GM12801 (cell line): ENCODE results near the gene PSMF1.

Experiments
- CTCF ChIP-seq: IDR thresholded peaks from one replicate; pipeline ENCODE4 v1.5.1; 2011; ENCODE audit warnings: control low read depth; ENCODE audit not compliant: insufficient read length; ENCODE audit errors: extremely low read depth

PSMF1 gene

GRCh38 chr20:1086277-1087213, 31.9 kb upstream of the PSMF1 start:
- no peak for TF ChIP-seq CTCF

GRCh38 chr20:1087311-1087905, 31.0 kb upstream of the PSMF1 start:
- TF ChIP-seq CTCF, result no peak

GRCh38 chr20:1094751-1095150, 23.7 kb upstream of the PSMF1 start:
- no peak for TF ChIP-seq CTCF

- no peak for TF ChIP-seq CTCF
These were observed 16.9 kb upstream of the PSMF1 start for GRCh38 chr20:1101533-1101932.

GRCh38 chr20:1102016-1102415, 16.4 kb upstream of the PSMF1 start:
- TF ChIP-seq CTCF, result no peak

- no peak for TF ChIP-seq CTCF
These were observed 14.7 kb upstream of the PSMF1 start for GRCh38 chr20:1103751-1104150.

GRCh38 chr20:1105599-1106194, 12.7 kb upstream of the PSMF1 start:
- no peak for TF ChIP-seq CTCF
